Forelimb muscle (tissue), 1 donor: ENCODE results near the gene ZMYM2. TPM values are rescaled to one million over a fixed set of nuclear protein-coding genes. Genes with fewer than 3 reads are reported as not detected.

Source experiments
- DNase-seq: peaks from one replicate; pipeline ENCODE4 v3.0.0-alpha.2; 2013; ENCODE audit warnings: low read depth
- polyA plus RNA-seq: library from polyadenylated mRNA; unstranded; fragments of 120-200 nt; gene quantifications from one replicate; pipeline ENCODE4 v1.2.1, GENCODE V29; 2013; ENCODE audit not compliant: insufficient read length

ZMYM2 gene
- polyA plus RNA-seq, 1 donor = 54.1 TPM

- no peak for DNase-seq
Measured at GRCh38 chr13:20102525-20103180, 144.1 kb downstream of the ZMYM2 start.

- DNase-seq = no peak
Measured at GRCh38 chr13:20105161-20105689, 146.7 kb downstream of the ZMYM2 start.

- no peak for DNase-seq
Measured at GRCh38 chr13:20106742-20107141, 148.2 kb downstream of the ZMYM2 start.

- DNase-seq = no peak
Measured at GRCh38 chr13:20109037-20109436, 150.5 kb downstream of the ZMYM2 start.

- no peak for DNase-seq
Measured at GRCh38 chr13:20114066-20114610, 155.6 kb downstream of the ZMYM2 start.

GRCh38 chr13:20116213-20116612 is 157.7 kb downstream of the ZMYM2 start:
- no peak for DNase-seq

- DNase-seq = no peak
Measured at GRCh38 chr13:20118268-20119140, 160.0 kb downstream of the ZMYM2 start.

GRCh38 chr13:20119960-20120359 is 161.4 kb downstream of the ZMYM2 start:
- DNase-seq = no peak

GRCh38 chr13:20121159-20121525 is 162.6 kb downstream of the ZMYM2 start:
- no peak for DNase-seq

- no peak for DNase-seq
Measured at GRCh38 chr13:20124303-20124702, 165.8 kb downstream of the ZMYM2 start.

GRCh38 chr13:20125129-20125782 is 166.7 kb downstream of the ZMYM2 start:
- no peak for DNase-seq

GRCh38 chr13:20125783-20126165 is 167.2 kb downstream of the ZMYM2 start:
- no peak for DNase-seq

GRCh38 chr13:20126541-20127261 is 168.2 kb downstream of the ZMYM2 start:
- DNase-seq = no peak

- no peak for DNase-seq
Measured at GRCh38 chr13:20127262-20127561, 168.7 kb downstream of the ZMYM2 start.

GRCh38 chr13:20127562-20128458 is 169.3 kb downstream of the ZMYM2 start:
- no peak for DNase-seq

GRCh38 chr13:20128459-20128931 is 170.0 kb downstream of the ZMYM2 start:
- DNase-seq = no peak

- DNase-seq = no peak
Measured at GRCh38 chr13:20129076-20129475, 170.5 kb downstream of the ZMYM2 start.

GRCh38 chr13:20130012-20130411 is 171.5 kb downstream of the ZMYM2 start:
- no peak for DNase-seq

GRCh38 chr13:20130652-20131051 is 172.1 kb downstream of the ZMYM2 start:
- DNase-seq = no peak

GRCh38 chr13:20131057-20131832 is 172.7 kb downstream of the ZMYM2 start:
- DNase-seq = no peak
